KG1 (cell line): Measurements from ENCODE around the gene ORMDL1.
"Not testable (repeated sequence)": the region's sequence is repeated elsewhere in the genome, so short reads cannot be mapped to it uniquely, and the experiment has no call there.

Experiments used
- DNase-seq: peaks from one replicate; lab custom pipeline; 2025; lab: John Stamatoyannopoulos, UW

ORMDL1 gene

DNA sequence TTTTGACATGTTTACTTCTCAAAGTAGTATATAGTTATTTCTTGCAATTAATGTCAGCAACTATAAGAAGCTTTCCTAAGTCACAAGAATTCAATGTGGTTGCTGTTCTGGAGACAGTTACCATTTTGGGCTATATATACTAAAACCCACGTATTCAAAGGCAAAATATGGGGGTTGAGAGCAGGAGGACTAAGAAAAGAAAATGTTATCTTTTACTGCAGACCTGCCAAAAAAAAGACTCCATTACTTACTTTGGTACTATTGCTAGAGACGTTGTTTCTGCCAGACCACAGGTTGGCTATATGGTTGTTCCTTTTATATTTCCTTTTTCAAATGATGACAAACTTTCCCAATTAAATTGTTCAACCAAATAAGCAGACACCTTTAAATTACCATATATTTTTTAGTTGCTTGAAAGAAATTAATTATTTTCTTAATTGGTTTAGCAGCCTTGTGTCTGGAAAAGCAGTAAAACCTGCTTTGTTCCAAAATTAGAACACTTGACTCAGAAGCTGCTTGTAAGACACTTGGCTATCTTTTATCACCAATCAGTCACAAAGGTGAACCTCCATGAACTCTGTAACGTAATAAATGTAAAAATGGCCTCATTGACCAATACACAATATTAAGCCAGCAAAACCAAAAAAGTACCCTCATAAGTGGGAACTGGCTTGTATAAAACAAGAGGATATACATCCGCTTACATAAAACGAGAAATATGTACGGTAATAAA lies 13.4 kb downstream of the ORMDL1 start:
- DNase-seq, result no peak

DNA sequence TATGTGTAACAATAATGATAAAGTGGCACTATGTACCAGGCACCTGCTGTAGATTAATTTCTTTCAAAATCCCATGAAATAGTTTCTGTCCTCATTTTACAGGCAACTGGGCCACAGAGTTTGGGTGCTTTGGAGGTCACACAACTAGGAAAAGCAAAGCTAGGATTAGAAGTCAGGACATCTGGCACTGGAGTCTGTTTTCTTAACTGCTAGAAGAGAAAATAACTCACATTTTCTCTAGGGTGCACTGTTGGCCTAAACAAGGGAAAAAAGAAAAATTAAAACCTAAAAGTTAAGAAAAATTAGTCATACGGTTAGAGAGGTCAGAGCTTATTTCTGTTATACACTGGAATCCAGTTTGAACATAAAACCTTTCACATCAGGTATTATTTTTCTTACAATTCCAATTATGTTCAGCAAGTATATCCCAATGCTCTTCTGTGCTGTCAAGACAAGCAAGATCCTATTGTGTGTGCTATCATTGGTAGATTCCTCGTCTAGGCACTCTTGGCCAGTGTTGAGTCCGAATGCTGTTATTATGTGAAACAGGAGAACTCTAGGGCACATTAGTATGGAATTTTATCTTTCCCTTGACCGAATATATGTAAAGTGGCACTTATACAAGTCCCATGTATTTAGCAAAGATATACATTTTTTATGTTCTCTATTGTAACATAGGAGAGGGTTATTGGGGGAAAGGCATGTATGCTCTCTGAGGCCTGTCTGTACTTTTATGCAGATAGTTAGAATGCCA lies 20.1 kb downstream of the ORMDL1 start:
- DNase-seq, result no peak

DNA sequence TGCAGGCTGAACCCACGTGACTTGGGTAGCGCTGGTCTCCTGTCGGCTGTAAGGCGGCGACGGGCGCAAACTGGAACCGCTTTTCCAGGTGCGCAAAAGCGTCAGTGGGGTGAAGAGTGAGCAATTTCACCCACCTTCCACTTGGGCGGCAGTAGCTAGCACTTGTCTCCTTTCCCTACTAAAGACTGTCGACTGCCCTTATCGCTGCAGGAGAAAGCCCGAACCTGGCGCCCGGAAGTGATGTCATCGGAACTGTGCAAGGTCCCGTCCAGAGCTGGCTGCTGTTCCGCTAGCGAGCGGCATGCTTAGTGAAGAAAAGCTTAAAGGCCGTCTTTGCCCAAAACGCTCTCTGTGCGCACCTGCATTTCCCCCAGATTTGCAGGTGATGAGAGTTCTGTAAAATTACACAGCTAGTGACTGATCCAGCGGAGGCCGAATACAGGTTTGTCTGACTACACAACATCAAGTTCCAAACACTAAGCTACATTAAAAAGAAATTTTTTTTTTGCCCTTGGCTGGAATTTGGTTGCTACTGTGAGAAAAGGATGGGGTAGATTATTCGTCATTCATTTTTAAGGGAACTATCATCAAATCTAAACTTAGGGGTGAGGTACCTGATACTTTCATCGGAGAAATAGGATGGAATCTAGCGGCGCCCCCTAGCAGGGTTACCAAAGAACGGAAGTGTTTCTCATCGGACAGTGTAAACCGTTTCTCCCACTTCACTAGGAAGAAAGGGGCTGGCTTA lies 21.4 kb downstream of the ORMDL1 start, which contains the start of gene OSGEPL1:
Gene OSGEPL1, minus strand, starts transcription at position 242 of the 748 bp plus-strand sequence. CDS start 1,152 bp downstream, outside the sequence.
- DNase-seq, result peak; percentile 87

DNA sequence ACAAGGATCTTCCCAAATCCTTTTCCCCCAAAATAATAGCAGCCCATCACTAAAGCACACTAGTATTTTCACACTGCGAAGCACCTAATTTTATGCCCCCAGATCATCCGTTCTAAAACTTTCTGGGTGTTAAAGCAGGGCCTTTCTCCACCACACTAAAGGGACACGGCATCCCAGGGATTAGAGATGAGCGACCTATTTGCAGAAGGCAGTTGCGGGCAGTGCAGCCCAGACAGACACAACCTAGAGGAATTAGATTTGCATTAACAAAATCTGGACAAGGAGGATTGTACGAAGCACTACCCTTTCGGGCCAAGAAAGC lies 21.9 kb downstream of the ORMDL1 start:
- no peak for DNase-seq

DNA sequence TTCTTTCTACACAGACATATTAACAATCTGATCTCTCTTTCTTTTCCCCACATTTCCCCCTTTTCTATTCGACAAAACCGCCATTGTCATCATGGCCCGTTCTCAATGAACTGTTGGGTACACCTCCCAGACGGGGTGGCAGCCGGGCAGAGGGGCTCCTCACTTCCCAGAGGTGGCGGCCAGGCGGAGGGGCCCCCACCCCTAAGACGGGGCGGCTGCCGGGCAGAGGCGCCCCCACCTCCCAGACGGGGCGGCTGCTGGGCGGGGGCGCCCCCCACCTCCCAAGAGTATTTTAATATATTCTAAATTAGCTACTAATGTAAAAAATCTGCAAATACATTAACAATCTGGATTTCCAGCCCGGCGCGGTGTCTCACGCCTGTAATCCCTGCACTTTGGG lies 24.0 kb downstream of the ORMDL1 start:
- not testable (repeated sequence) for DNase-seq

DNA sequence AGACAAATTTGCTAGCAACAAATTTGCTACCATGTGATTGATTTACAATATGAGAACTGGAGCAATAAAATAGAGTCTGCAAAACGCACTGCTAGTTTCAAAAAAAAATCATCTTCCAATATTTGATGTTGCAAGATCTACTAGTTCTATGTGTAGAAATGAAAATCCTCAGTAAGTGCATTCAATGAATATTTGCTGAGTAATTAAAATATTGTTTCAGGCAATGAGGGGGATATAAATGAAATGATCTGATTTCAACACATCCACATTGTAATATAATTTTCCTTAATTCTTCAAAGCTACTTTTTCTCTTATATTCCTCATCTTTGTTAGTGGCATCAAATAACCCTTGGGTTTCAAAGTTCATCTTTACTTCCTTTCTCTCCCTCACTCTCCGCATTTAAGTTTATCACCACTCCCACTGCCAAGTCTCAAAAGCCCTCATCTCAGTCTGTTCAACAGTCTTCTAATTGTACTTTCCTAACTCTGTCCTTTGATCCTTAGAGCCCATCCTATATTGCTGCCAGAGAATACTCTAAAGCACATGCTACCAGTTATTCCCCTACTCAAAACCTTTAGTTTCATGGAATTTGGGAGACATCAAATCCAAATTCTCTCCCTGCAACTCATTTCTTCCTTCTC lies 27.7 kb downstream of the ORMDL1 start:
- DNase-seq, result no peak

DNA sequence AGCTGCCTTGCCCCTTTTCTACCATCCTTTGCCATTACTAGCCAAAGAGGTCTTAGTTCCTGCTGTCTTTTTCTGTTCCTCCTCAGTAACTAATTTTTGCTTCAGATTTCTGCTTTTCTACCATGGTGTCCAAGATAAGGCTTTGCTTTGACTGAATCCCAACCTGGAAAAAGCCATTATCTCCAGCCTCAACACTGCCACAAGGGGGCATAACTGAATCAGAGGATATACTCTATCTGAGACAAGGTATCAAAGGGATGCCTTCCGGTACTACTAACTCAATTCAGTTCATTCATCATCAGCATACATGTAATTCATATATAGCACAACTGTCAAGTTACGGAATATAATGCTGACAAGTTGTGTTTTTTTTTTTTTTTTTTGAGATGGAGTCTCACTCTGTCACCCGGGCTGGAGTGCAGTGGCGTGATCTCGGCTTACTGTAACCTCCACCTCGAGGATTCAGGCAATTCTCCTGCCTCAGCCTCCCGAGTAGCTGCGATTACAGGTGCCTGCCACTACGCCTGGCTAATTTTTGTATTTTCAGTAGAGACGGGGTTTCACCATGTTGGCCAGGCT lies 33.0 kb downstream of the ORMDL1 start:
- no peak for DNase-seq

DNA sequence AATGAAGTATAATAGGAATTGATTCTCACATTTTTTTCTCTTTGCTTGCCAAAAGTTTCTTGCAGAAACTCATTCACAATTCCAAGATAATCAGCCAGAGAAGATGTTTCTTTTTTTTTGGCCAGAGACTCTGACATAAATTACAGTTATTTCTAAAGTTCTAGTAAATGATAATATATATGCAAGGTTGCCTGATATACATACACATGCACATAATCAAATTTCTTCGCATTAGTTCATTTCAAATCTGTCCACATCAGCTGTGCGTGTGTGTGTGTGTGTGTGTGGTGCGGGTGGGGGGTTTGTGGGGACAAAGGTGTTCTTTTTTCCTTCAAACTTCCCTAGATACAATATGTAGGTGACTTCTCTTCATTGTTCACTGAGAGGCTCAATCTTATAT lies 54.7 kb downstream of the ORMDL1 start:
- DNase-seq, result no peak

DNA sequence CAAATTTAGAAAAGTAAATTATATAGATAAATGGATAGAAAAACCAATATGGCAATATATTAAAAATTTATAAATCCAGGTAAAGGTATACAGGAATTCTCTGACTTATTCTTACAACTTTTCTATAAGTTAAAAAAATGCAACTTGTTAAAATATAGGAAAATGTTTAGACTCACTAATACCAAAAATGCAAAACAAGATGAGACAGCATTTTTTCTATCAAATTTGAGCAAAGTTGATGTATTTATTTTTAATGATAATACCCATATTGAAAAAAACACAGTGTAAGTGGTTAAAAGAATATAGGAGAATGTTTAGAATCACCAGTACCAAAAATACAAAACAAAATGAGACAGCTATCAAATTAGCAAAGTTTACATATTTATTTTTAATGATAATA lies 57.3 kb downstream of the ORMDL1 start:
- no peak for DNase-seq

DNA sequence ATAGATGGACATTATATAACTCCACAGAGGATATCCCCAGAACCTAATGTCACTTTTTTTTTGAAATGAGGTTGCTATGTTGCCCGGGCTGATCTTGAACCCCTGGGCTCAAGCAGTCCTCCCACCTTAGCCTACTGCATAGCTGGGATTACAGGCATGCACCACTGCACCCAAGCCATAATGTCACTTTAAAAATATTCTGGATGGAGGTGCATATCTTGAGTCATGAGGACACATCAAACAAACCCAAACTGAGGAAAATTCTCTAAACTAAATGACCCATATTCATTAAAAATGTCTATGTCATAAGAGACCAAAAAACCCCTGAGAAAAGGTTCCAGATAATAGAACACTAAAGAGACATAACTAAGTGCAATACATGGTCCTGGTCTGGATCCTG lies 57.9 kb downstream of the ORMDL1 start:
- DNase-seq, result no peak

DNA sequence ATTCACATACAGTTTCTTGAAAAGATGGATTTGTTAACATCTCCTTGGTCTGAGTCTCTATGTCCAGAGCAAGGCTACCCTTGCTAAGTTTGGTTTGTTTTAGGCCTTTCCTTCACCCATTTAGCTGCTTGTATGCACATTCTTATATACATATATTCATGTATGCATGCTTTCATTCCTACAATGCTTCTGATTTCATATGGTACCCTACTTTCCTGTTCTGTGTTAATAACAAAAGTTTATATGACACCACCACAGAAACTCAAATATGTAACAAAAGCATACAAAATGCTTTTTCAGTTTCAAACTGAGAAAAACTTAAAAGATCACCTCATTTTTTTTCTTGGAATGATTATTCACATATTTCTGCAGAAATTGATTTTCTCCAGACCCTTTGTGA lies 60.9 kb downstream of the ORMDL1 start:
- no peak for DNase-seq
